ENCODE measurements around the gene HES1. TPM values are rescaled to one million over a fixed set of nuclear protein-coding genes. Genes with fewer than 3 reads are reported as not detected.

Gene HES1
- polyA plus RNA-seq, 3 donors, result 0.17 to 66.6 (median 0.26) TPM

- no peak overlapping the region for H3K4me2 ChIP-seq (replicated peaks; ENCODE audit: extremely low read depth, low read length, poor library complexity, severe bottlenecking)
These were observed 6.3 kb upstream of the HES1 start for GRCh38 chr3:194129581-194130133.

GRCh38 chr3:194130188-194130587, 5.8 kb upstream of the HES1 start:
- no peaks in the 10 kb centered on the region for H3K79me2 ChIP-seq (ENCODE audit: insufficient read depth, low read length)
- no peaks in the 10 kb centered on the region for H3K36me3 ChIP-seq (replicated peaks in 1 of 2; ENCODE audit: control insufficient read depth in 1 of 2, insufficient read depth in 2 of 2, low read length in 2 of 2)
- peaks cover 6% of the 10 kb centered on the region for H3K4me1 Mint-ChIP-seq
- intact Hi-C loops (cut with micrococcal nuclease), result no loop called here
- H3K27me3 ChIP-seq (ENCODE audit: control insufficient read depth in 2 of 2, insufficient read depth in 2 of 2, low read length in 2 of 2), result peaks cover 38 to 54% of the 10 kb centered on the region in 2 donors
- no peak for TF ChIP-seq CTCF (IDR thresholded peaks at IDR 0.05)
- H3K4me3 Mint-ChIP-seq, result no peak overlapping the region
- H3K9me3 ChIP-seq (replicated peaks in 1 of 2; ENCODE audit: control insufficient read depth in 1 of 2, insufficient read depth in 1 of 2, low read length in 2 of 2), result peaks cover 0 to 14% of the 10 kb centered on the region in 2 donors
- no peak overlapping the region for H3K27ac ChIP-seq (ENCODE audit: low read depth in 1 of 2, low read length in 2 of 2)
- H3K9me3 Mint-ChIP-seq, result peaks cover 0 to 10% (median 6%) of the 10 kb centered on the region in 7 donors
- H3K4me3 ChIP-seq (replicated peaks in 1 of 3; ENCODE audit: low read depth in 2 of 3, low read length in 3 of 3), result no peak overlapping the region
- H3K27ac Mint-ChIP-seq, result no peak overlapping the region
- no CpG with 5 or more reads among the region's 2 CpGs for WGBS (ENCODE audit: insufficient coverage)
- H3K27me3 Mint-ChIP-seq (ENCODE audit: low read depth in 3 of 3), result peaks cover 55 to 81% (median 56%) of the 10 kb centered on the region in 3 donors
- no peak overlapping the region for H3K9ac ChIP-seq (ENCODE audit: insufficient read depth, low read length, poor library complexity, severe bottlenecking)
- no peak overlapping the region for H3K4me2 ChIP-seq (replicated peaks; ENCODE audit: extremely low read depth, low read length, poor library complexity, severe bottlenecking)
- H3K4me1 ChIP-seq (ENCODE audit: control insufficient read depth in 1 of 2, insufficient read depth in 2 of 2, low read length in 2 of 2), result peaks cover 10 to 17% of the 10 kb centered on the region in 2 donors
- no peaks in the 10 kb centered on the region for H4K20me1 ChIP-seq (ENCODE audit: insufficient read depth, low read length)
- peaks cover 8 to 9% of the 10 kb centered on the region in 2 donors for H3K36me3 Mint-ChIP-seq
- no peak overlapping the region for H2AFZ ChIP-seq (ENCODE audit: insufficient read depth, low read depth, low read length, poor library complexity, severe bottlenecking)
- no peak for DNase-seq

More at GRCh38 chr3:194129581-194130133, 6.3 kb upstream of the HES1 start:
- H2AFZ ChIP-seq (ENCODE audit: insufficient read depth, low read depth, low read length, poor library complexity, severe bottlenecking), result no peak overlapping the region
- Mint-ChIP-seq H3K4me1 (peaks cover 5% of the 10 kb centered on the region), H3K27me3 (ENCODE audit: low read depth in 3 of 3) (peaks cover 54 to 76% (median 54%) of the 10 kb centered on the region in 3 donors), H3K4me3 (no peak overlapping the region), H3K9me3 (peaks cover 0 to 10% (median 5%) of the 10 kb centered on the region in 7 donors), H3K27ac (no peak overlapping the region), H3K36me3 (peaks cover 8 to 9% of the 10 kb centered on the region in 2 donors)
- no peak for DNase-seq
- H3K79me2 ChIP-seq (ENCODE audit: insufficient read depth, low read length), result no peaks in the 10 kb centered on the region
- H3K9me3 ChIP-seq (replicated peaks in 1 of 2; ENCODE audit: control insufficient read depth in 1 of 2, insufficient read depth in 1 of 2, low read length in 2 of 2), result peaks cover 0 to 14% of the 10 kb centered on the region in 2 donors
- H3K27ac ChIP-seq (ENCODE audit: low read depth in 1 of 2, low read length in 2 of 2), result no peak overlapping the region
- WGBS (ENCODE audit: insufficient coverage), result 87% methylated on average over 4 of the region's 7 CpGs
- intact Hi-C loops (cut with micrococcal nuclease), result loop anchor here in 1 of 2 donors (5.0 to 10.0 kb wide), 2 partner anchors 37 to 75 kb away; no protein-coding TSS in a partner anchor
- TF ChIP-seq CTCF (IDR thresholded peaks at IDR 0.05), result no peak
- no peak overlapping the region for H3K9ac ChIP-seq (ENCODE audit: insufficient read depth, low read length, poor library complexity, severe bottlenecking)
- H3K4me1 ChIP-seq (ENCODE audit: control insufficient read depth in 1 of 2, insufficient read depth in 2 of 2, low read length in 2 of 2), result peaks cover 7 to 12% of the 10 kb centered on the region in 2 donors
- peaks cover 37 to 52% of the 10 kb centered on the region in 2 donors for H3K27me3 ChIP-seq (ENCODE audit: control insufficient read depth in 2 of 2, insufficient read depth in 2 of 2, low read length in 2 of 2)
- H4K20me1 ChIP-seq (ENCODE audit: insufficient read depth, low read length), result no peaks in the 10 kb centered on the region
- no peaks in the 10 kb centered on the region for H3K36me3 ChIP-seq (replicated peaks in 1 of 2; ENCODE audit: control insufficient read depth in 1 of 2, insufficient read depth in 2 of 2, low read length in 2 of 2)
- H3K4me3 ChIP-seq (replicated peaks in 1 of 3; ENCODE audit: low read depth in 2 of 3, low read length in 3 of 3), result no peak overlapping the region

Measured in CD14-positive monocyte (primary cell).